GM21528 (cell line): ENCODE results near the gene BEAN1.
"Not testable (repeated sequence)": the region's sequence is repeated elsewhere in the genome, so short reads cannot be mapped to it uniquely, and the experiment has no call there.

ENCODE experiments used
- ATAC-seq: cut with Tn5 transposase; IDR thresholded peaks from one replicate; pipeline ENCODE4 v1.9.1; 2021; ENCODE audit warnings: mild to moderate bottlenecking, moderate library complexity; ENCODE audit not compliant: unreplicated experiment, low FRiP score

The BEAN1 gene

GRCh38 chr16:66481081-66481942, 54.2 kb downstream of the BEAN1 start:
- no peak for ATAC-seq

- no peak for ATAC-seq
Observed at GRCh38 chr16:66481943-66482390, 54.9 kb downstream of the BEAN1 start.

GRCh38 chr16:66483689-66484452, 56.8 kb downstream of the BEAN1 start:
- ATAC-seq = peak; percentile 59

GRCh38 chr16:66484453-66485213, 57.5 kb downstream of the BEAN1 start:
- no peak for ATAC-seq

- no peak for ATAC-seq
Observed at GRCh38 chr16:66485376-66485775, 58.3 kb downstream of the BEAN1 start.

- no peak for ATAC-seq
Observed at GRCh38 chr16:66486199-66486772, 59.2 kb downstream of the BEAN1 start.

- no peak for ATAC-seq
Observed at GRCh38 chr16:66486773-66487579, 59.9 kb downstream of the BEAN1 start.

GRCh38 chr16:66487580-66488275, 60.6 kb downstream of the BEAN1 start:
- no peak for ATAC-seq

- ATAC-seq = no peak
Observed at GRCh38 chr16:66488505-66488904, 61.4 kb downstream of the BEAN1 start.

- no peak for ATAC-seq
Observed at GRCh38 chr16:66489385-66489784, 62.3 kb downstream of the BEAN1 start.

GRCh38 chr16:66489818-66490217, 62.7 kb downstream of the BEAN1 start:
- ATAC-seq = no peak

GRCh38 chr16:66490774-66491715, 64.0 kb downstream of the BEAN1 start:
- no peak for ATAC-seq

- ATAC-seq = no peak
Observed at GRCh38 chr16:66491716-66492064, 64.6 kb downstream of the BEAN1 start.

- no peak for ATAC-seq
Observed at GRCh38 chr16:66493490-66494401, 66.7 kb downstream of the BEAN1 start.

GRCh38 chr16:66494916-66495315, 67.8 kb downstream of the BEAN1 start:
- ATAC-seq = no peak

GRCh38 chr16:66495440-66495839, 68.3 kb downstream of the BEAN1 start:
- ATAC-seq = no peak

GRCh38 chr16:66496226-66496625, 69.1 kb downstream of the BEAN1 start:
- not testable (repeated sequence) for ATAC-seq
